Fibroblast of skin of scalp (primary cell): ENCODE data around the gene KNL1.
"Not testable (repeated sequence)": the region's sequence is repeated elsewhere in the genome, so short reads cannot be mapped to it uniquely, and the experiment has no call there.

Source experiments
- DNase-seq: peaks from one replicate; pipeline ENCODE4 v3.0.0-alpha.2; 2013

KNL1 gene

GRCh38 chr15:40680959-40681358 is 86.9 kb downstream of the KNL1 start:
- not testable (repeated sequence) for DNase-seq

GRCh38 chr15:40684381-40684780 is 90.3 kb downstream of the KNL1 start:
- no peak for DNase-seq

- no peak for DNase-seq
Measured at GRCh38 chr15:40685376-40685775, 91.3 kb downstream of the KNL1 start.

GRCh38 chr15:40688932-40689799 is 95.1 kb downstream of the KNL1 start:
- no peak for DNase-seq

GRCh38 chr15:40691737-40692136 is 97.7 kb downstream of the KNL1 start:
- DNase-seq: no peak

GRCh38 chr15:40693904-40694687 is 100.0 kb downstream of the KNL1 start:
- DNase-seq: no peak

GRCh38 chr15:40694688-40695468 is 100.8 kb downstream of the KNL1 start, which contains the start of gene RAD51:
RAD51 (plus strand) TSS chr15:40695174; CDS start chr15:40698759, 3,585 bp downstream.
- peak; percentile 95 for DNase-seq

GRCh38 chr15:40695469-40695890 is 101.4 kb downstream of the KNL1 start:
- DNase-seq: peak; percentile 6

GRCh38 chr15:40696228-40696627 is 102.2 kb downstream of the KNL1 start:
- no peak for DNase-seq

GRCh38 chr15:40697916-40698315 is 103.9 kb downstream of the KNL1 start:
- no peak for DNase-seq

GRCh38 chr15:40702077-40702476 is 108.0 kb downstream of the KNL1 start:
- DNase-seq: no peak

GRCh38 chr15:40706121-40706520 is 112.1 kb downstream of the KNL1 start:
- no peak for DNase-seq
